Right renal cortex interstitium (tissue), 3 donors: ENCODE results near the gene ZDHHC5. TPM values are rescaled to one million over a fixed set of nuclear protein-coding genes. Genes with fewer than 3 reads are reported as not detected.
"Not testable (repeated sequence)": the region's sequence is repeated elsewhere in the genome, so short reads cannot be mapped to it uniquely, and the experiment has no call there.

ENCODE experiments used
- DNase-seq, 3 donors: peaks; one replicate each; pipeline ENCODE4 v3.0.0-alpha.2; 2013; ENCODE audit warnings: low read depth in 3 of 3, low spot score in 2 of 3
- polyA plus RNA-seq, 3 donors: library from polyadenylated mRNA; unstranded; fragments of 120-200 nt; gene quantifications; one replicate each; pipeline ENCODE4 v1.2.1, GENCODE V29; 2013; ENCODE audit not compliant: insufficient read length in 3 of 3

Gene ZDHHC5
- polyA plus RNA-seq, 3 donors: 52.3 to 56.7 (median 52.8) TPM

DNA sequence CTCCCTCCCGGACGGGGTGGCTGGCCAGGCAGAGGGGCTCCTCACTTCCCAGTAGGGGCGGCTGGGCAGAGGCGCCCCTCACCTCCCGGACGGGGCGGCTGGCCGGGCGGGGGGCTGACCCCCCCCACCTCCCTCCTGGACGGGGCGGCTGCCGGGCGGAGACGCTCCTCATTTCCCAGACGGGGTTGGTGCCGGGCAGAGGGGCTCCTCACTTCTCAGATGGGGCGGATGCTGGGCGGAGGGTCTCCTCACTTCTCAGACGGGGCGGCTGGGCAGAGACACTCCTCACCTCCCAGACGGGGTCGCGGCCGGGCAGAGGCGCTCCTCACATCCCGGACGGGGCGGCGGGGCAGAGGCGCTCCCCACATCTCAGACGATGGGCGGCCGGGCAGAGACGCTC is 48.8 kb downstream of the ZDHHC5 start:
- not testable (repeated sequence) for DNase-seq

DNA sequence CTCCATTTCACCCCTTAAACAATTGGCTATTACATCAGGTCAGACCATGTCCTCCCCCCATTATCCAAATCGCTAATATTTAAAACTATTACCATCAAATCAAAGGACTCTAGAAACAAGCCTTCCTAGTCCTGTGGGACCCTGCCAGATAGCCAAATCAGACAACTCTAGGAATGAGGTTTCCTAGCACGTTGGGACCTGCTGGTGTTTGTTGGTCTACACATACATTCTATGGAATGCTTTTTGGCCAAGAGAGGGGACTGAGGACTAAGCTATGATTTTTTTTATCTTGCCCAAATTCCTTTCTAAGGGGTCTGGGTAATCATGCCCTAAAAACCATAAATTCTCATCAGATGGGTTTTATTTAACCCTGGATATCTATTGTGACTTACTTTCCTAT is 59.3 kb downstream of the ZDHHC5 start:
- no peak for DNase-seq

DNA sequence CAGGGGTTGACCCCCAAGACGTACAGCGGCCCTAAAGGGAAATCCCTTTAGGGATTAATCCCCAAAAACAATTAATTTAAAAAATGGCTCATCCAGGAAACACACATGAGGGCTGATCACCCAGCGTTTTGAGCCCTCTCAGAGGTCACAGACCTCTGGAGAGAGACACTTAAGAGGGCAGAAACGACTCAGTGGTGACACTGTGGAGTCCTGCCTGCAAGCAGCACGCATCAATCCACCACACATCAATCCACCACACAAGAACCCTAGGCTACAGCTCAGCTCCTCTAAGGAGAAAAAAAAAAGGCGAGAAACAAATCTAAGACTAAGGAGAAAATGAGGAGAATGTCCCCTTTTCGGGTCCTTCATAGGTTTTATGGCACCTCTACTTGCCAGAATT is 60.9 kb downstream of the ZDHHC5 start:
- DNase-seq: no peak

GRCh38 chr11:57729479-57729878 is 61.6 kb downstream of the ZDHHC5 start:
- DNase-seq: no peak

DNA sequence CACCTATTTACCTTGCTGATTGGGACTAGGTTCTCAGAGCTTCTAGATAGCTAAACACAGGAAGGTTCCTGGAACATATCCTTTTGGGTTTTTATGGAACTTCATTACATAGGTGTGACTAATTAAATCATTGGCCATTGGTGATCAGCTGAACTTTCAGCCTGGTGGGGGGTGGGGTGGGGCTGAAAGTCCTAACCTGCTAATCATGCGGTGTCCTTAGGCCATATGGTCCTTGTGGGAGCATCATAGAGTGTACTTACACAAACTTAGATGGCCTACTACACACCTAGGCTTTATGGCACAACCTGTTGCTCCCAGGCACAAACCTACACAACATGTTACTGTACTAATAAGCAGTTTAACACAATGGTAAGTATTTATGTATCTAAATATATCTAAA is 64.7 kb downstream of the ZDHHC5 start:
- no peak for DNase-seq

DNA sequence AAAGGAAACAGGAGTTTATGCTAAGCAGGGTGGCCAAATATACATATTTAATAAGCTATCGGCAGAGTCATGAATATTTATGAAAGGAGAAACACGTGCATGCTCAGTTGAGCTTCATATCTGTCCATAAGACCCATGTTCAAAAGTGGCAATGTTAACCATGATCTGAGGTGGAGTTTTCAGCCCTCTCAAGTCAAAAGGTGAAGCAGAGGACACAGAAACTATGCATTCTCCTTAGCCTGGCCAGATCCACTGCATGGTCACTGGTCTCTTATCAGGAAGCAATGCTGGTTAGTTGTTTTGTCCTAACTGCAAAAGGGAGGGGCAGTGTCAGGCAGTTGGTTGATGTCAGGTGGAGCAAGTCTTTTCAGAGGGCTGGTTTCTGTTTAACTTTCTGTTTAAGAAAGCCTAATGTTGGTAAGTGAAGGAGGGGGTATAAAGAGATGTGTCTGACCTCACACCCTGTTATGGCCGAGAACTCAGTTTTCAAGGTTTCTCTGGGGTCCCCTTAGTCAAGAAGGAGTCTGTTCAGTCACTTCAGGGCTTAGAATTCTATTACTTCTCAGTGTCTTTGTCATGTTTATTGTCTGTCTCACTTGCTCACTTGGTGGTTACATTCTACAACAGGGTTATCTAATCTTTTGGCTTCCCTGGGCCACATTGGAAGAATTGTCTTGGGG is 67.8 kb downstream of the ZDHHC5 start:
- DNase-seq: no peak

GRCh38 chr11:57741132-57742086 is 73.5 kb downstream of the ZDHHC5 start, which contains the start of gene SELENOH:
TSS of gene SELENOH (plus strand) at chr11:57741491. CDS start at chr11:57741596, 105 bp downstream.
- DNase-seq: peak; percentile 91 to 94 (median 92)

- DNase-seq: no peak
Observed at GRCh38 chr11:57742087-57742452, 74.2 kb downstream of the ZDHHC5 start.

GRCh38 chr11:57744357-57744756 is 76.4 kb downstream of the ZDHHC5 start:
- DNase-seq: no peak

GRCh38 chr11:57745206-57745605 is 77.3 kb downstream of the ZDHHC5 start:
- DNase-seq: no peak

DNA sequence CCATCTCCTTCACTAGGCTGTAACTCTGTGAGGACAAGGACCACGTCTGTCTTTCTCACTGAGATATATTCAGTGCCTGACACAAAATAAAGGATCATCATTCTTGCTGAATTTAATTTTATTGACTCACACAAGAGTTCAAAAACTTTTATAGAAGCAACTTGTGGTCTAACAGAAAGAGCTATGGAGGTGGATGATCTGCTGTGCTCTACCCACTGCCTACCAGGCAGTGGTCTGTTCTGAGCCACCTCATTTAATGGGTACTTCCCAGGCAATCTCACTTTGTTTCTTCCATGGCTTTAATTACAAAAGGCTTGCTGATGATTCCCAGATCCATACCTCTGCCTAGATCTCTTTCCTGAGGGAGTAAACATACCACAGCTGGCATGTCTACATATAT is 79.0 kb downstream of the ZDHHC5 start:
- no peak for DNase-seq

Other genes with a start within 250 kb of the ZDHHC5 start
- 10 to 100 TPM; 19.3 to 25.6 (median 22.9) TPM for gene SLC43A3, start 241.0 kb upstream of the ZDHHC5 start, polyA plus RNA-seq
- 1 to 10 TPM; 1.4 to 3.0 (median 1.7) TPM for gene RTN4RL2, start 207.6 kb upstream of the ZDHHC5 start, polyA plus RNA-seq
- 1 to 10 TPM; 5.0 to 6.1 (median 5.4) TPM for gene SLC43A1, start 152.4 kb upstream of the ZDHHC5 start, polyA plus RNA-seq
- 10 to 100 TPM; 54.0 to 58.4 (median 58.3) TPM for gene TIMM10, start 137.4 kb upstream of the ZDHHC5 start, polyA plus RNA-seq
- under 1 TPM; 0.12 to 0.28 (median 0.23) TPM for gene SMTNL1, start 130.5 kb upstream of the ZDHHC5 start, polyA plus RNA-seq
- 10 to 100 TPM; 41.3 to 43.6 (median 43.4) TPM for gene UBE2L6, start 100.4 kb upstream of the ZDHHC5 start, polyA plus RNA-seq
- gene SERPING1, start 70.4 kb upstream of the ZDHHC5 start, polyA plus RNA-seq: 100 to 1,000 TPM; 139 to 172 (median 151) TPM
- gene YPEL4, start 18.2 kb upstream of the ZDHHC5 start, polyA plus RNA-seq: 1 to 10 TPM; 1.2 to 1.9 (median 1.7) TPM
- 10 to 100 TPM; 16.6 to 18.5 (median 18.4) TPM for gene CLP1, start 10.4 kb upstream of the ZDHHC5 start, polyA plus RNA-seq
- gene MED19, start 44.1 kb downstream of the ZDHHC5 start, polyA plus RNA-seq: 10 to 100 TPM; 21.2 to 23.7 (median 22.9) TPM
- 100 to 1,000 TPM; 117 to 119 (median 118) TPM for gene TMX2, start 44.5 kb downstream of the ZDHHC5 start, polyA plus RNA-seq
- 100 to 1,000 TPM in 2 of 3 donors, 10 to 100 TPM in 1; 99.4 to 124 (median 108) TPM for gene SELENOH, start 73.4 kb downstream of the ZDHHC5 start, polyA plus RNA-seq
- gene BTBD18, start 83.7 kb downstream of the ZDHHC5 start, polyA plus RNA-seq: under 1 TPM; 0.10 to 0.19 (median 0.15) TPM
- 100 to 1,000 TPM; 204 to 221 (median 210) TPM for gene CTNND1, start 93.7 kb downstream of the ZDHHC5 start, polyA plus RNA-seq